Measurements from ENCODE around the gene FARP1. TPM values are rescaled to one million over a fixed set of nuclear protein-coding genes. Genes with fewer than 3 reads are reported as not detected.

FARP1 gene
- total and polyA plus RNA-seq, 2 of the 13 experiments (the other 11 are each of a cell fraction or from before 2014, with no cell fraction given), result 70.6 to 126 TPM

DNA sequence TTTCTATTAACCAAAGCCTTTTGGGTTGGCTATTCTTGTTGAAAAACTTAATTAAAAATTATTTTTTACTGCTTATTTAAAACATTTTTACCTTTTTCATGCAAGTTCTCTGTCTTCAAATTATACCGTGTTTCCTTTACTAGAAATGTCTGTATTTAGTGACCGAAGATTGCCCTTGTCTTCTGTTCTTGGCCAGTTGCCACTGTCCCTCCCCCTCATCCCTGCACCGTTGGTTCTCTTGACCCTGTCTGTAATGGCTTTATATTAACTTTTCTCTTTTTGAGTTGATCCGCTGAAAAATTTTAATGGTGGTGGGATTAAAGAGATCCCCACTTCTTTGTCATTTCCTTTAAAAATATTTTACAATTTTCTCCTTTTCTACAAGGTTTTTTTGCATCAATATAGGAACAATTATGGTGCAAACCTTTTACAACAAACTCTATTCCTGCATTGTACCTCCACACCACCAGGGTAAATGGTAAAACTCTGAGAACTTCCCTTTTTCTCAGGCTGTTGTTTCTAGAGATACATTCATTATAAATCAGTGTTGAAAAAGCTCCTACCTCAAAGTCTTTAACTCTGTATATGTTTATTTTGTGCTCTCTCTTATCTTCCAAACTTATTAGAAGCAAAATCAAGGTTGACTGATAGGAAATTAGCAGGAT is 47.1 kb downstream of the FARP1 start:
- Histone ChIP-seq H2AFZ (ENCODE audit: low read length) (no peak overlapping the region), H3K27me3 (ENCODE audit: control insufficient read depth in 1 of 2, insufficient read depth in 2 of 2, low read length in 2 of 2) (no peaks in the 10 kb centered on the region), H3K9me3 (ENCODE audit: low read length) (no peaks in the 10 kb centered on the region), H3K79me2 (ENCODE audit: insufficient read depth, low read length) (peaks cover 94% of the 10 kb centered on the region), H3K27ac (ENCODE audit: extremely low read length, insufficient read depth, low read length) (peak overlapping the region; percentile 64), H3K9ac (ENCODE audit: insufficient read depth, low read depth, low read length) (no peak overlapping the region), H3K4me2 (ENCODE audit: low read depth, low read length) (peak overlapping the region; percentile 56), H4K20me1 (ENCODE audit: insufficient read depth, low read length) (peaks cover 86% of the 10 kb centered on the region), H3K4me3 (replicated peaks in 1 of 3; ENCODE audit: insufficient read depth in 1 of 3, low read depth in 2 of 3, low read length in 3 of 3) (no peak overlapping the region), H3K4me1 (ENCODE audit: insufficient read depth, low read length) (peaks cover 69% of the 10 kb centered on the region), H3K36me3 (replicated peaks in 1 of 2; ENCODE audit: control insufficient read depth in 1 of 2, insufficient read depth in 2 of 2, low read length in 2 of 2) (peaks cover 2 to 7% of the 10 kb centered on the region in 2 experiments; a peak in 3 of 5 replicates)
- no TSS peak for BruUV-seq (replicated peaks)
- CTCF ChIA-PET (ENCODE audit: low intra/inter-chr PET ratio, low total read pairs), result no interaction called here
- 23% methylated on average over 4 of the region's 4 CpGs for WGBS (ENCODE audit: low lambda C conversion rate)
- DNase-seq (ENCODE audit: low spot score), result peak; percentile 25
- in situ Hi-C loops (cut with HindIII; ENCODE audit: extremely low pct_ligation_motif_present, low pct_unique_long_range_greater_than_20kb), result no loop called here
- ATAC-seq, result no peak
- intact Hi-C loops (cut with micrococcal nuclease; ENCODE audit: unreplicated experiment), result no loop called here
- POLR2A ChIA-PET, result no interaction called here
- no peak for FAIRE-seq
- TF ChIP-seq SAP130 (CRISPR knock-in tag; IDR thresholded peaks at IDR 0.05; ENCODE audit: low read depth) (0 out of 2 replicates have a peak, but pooled peaks have one; percentile 24), BCL6 (CRISPR knock-in tag; IDR thresholded peaks at IDR 0.05) (peak; percentile 54; the same call in 1 of the 2 replicates), ZNF143 (CRISPR knock-in tag; IDR thresholded peaks at IDR 0.05) (no peak), ZNF720 (CRISPR knock-in tag; IDR thresholded peaks at IDR 0.05) (no peak), DPF2 (CRISPR knock-in tag; IDR thresholded peaks at IDR 0.05; ENCODE audit: borderline replicate concordance, low read depth) (no peak), ETV6 (CRISPR knock-in tag; conservative IDR thresholded peaks at IDR 0.05) (no peak), NCOR1 (IDR thresholded peaks at IDR 0.05; ENCODE audit: borderline replicate concordance, low read length) (no peak), XRCC5 (optimal IDR thresholded peaks at IDR 0.05; ENCODE audit: low read length) (no peak), MBNL3 (CRISPR knock-in tag; conservative IDR thresholded peaks at IDR 0.05) (no peak), MTA3 (CRISPR knock-in tag; IDR thresholded peaks at IDR 0.05) (no peak), NFYB (CRISPR knock-in tag; IDR thresholded peaks at IDR 0.05) (no peak), ZNF660 (CRISPR knock-in tag; IDR thresholded peaks at IDR 0.05; ENCODE audit: borderline replicate concordance, low read depth) (no peak), ZNF652 (CRISPR knock-in tag; IDR thresholded peaks at IDR 0.05; ENCODE audit: borderline replicate concordance, low read depth) (no peak), NFE2 (CRISPR knock-in tag; IDR thresholded peaks at IDR 0.05) (no peak), ZBTB44 (CRISPR knock-in tag; IDR thresholded peaks at IDR 0.05) (no peak), SIX4 (CRISPR knock-in tag; IDR thresholded peaks at IDR 0.05) (no peak), RARA (CRISPR knock-in tag; IDR thresholded peaks at IDR 0.05) (peak; percentile 63), NFATC3 (CRISPR knock-in tag; IDR thresholded peaks at IDR 0.05) (no peak), ZNF792 (CRISPR knock-in tag; IDR thresholded peaks at IDR 0.05) (no peak), ZNF34 (CRISPR knock-in tag; IDR thresholded peaks at IDR 0.05; ENCODE audit: borderline replicate concordance) (no peak), ZNF782 (CRISPR knock-in tag; IDR thresholded peaks at IDR 0.05; ENCODE audit: borderline replicate concordance) (no peak), ZNF549 (CRISPR knock-in tag; IDR thresholded peaks at IDR 0.05) (no peak)
- TF ChIP-seq, protein P1, sequence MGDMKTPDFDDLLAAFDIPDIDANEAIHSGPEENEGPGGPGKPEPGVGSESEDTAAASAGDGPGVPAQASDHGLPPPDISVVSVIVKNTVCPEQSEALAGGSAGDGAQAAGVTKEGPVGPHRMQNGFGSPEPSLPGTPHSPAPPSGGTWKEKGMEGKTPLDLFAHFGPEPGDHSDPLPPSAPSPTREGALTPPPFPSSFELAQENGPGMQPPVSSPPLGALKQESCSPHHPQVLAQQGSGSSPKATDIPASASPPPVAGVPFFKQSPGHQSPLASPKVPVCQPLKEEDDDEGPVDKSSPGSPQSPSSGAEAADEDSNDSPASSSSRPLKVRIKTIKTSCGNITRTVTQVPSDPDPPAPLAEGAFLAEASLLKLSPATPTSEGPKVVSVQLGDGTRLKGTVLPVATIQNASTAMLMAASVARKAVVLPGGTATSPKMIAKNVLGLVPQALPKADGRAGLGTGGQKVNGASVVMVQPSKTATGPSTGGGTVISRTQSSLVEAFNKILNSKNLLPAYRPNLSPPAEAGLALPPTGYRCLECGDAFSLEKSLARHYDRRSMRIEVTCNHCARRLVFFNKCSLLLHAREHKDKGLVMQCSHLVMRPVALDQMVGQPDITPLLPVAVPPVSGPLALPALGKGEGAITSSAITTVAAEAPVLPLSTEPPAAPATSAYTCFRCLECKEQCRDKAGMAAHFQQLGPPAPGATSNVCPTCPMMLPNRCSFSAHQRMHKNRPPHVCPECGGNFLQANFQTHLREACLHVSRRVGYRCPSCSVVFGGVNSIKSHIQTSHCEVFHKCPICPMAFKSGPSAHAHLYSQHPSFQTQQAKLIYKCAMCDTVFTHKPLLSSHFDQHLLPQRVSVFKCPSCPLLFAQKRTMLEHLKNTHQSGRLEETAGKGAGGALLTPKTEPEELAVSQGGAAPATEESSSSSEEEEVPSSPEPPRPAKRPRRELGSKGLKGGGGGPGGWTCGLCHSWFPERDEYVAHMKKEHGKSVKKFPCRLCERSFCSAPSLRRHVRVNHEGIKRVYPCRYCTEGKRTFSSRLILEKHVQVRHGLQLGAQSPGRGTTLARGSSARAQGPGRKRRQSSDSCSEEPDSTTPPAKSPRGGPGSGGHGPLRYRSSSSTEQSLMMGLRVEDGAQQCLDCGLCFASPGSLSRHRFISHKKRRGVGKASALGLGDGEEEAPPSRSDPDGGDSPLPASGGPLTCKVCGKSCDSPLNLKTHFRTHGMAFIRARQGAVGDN (CRISPR knock-in tag; IDR thresholded peaks at IDR 0.05), result no peak

Data from HepG2 (cell line).